AG09319 (cell line): Measurements from ENCODE around the gene RAB26.

Experiments
- DNase-seq: peaks from one replicate; pipeline ENCODE4 v3.0.0-alpha.2; 2010; ENCODE audit warnings: low read depth; ENCODE audit errors: extremely low read depth
- CTCF ChIP-seq: IDR thresholded peaks from 2 replicates; pipeline ENCODE4 v1.5.1; 2011; ENCODE audit warnings: low read depth, mild to moderate bottlenecking, inconsistent platforms, low read length, moderate library complexity

The RAB26 gene

GRCh38 chr16:2173366-2173765 is 24.9 kb downstream of the RAB26 start:
- DNase-seq, result no peak
- no peak for TF ChIP-seq CTCF

GRCh38 chr16:2173916-2174315 is 25.5 kb downstream of the RAB26 start:
- TF ChIP-seq CTCF, result no peak
- DNase-seq, result no peak

- no peak for TF ChIP-seq CTCF
- DNase-seq, result no peak
Measured at GRCh38 chr16:2174396-2175131, 26.1 kb downstream of the RAB26 start.

- no peak for TF ChIP-seq CTCF
- no peak for DNase-seq
Measured at GRCh38 chr16:2175454-2175853, 27.0 kb downstream of the RAB26 start.

- DNase-seq, result no peak
- TF ChIP-seq CTCF, result no peak
Measured at GRCh38 chr16:2176047-2176446, 27.6 kb downstream of the RAB26 start.

GRCh38 chr16:2177101-2177500 is 28.7 kb downstream of the RAB26 start:
- no peak for DNase-seq
- TF ChIP-seq CTCF, result no peak

- DNase-seq, result no peak
- no peak for TF ChIP-seq CTCF
Measured at GRCh38 chr16:2177561-2177960, 29.1 kb downstream of the RAB26 start.
